K562 (cell line): ENCODE results near the gene RPTN. TPM values are rescaled to one million over a fixed set of nuclear protein-coding genes. Genes with fewer than 3 reads are reported as not detected.

Experiments used
- ATAC-seq: fragments of 200-7000 bp; cut with Tn5 transposase; 3 replicates; pipeline ENCODE4 v1.9.1; 2020; ENCODE audit warnings: moderate library complexity
- BruUV-seq: library from RNA; stranded (reverse); fragments of 400-500 nt; replicated peaks from 2 replicates; lab custom pipeline; 2021; lab: Mats Ljungman, UMichigan
- CTCF ChIA-PET: fragments of 300-600 bp; formaldehyde crosslinking; extraction: SDS; loops from one replicate; lab custom pipeline; 2021; ENCODE audit warnings: low intra/inter-chr PET ratio; lab: Yijun Ruan, JAX
- POLR2A ChIA-PET: fragments of 300-600, 350-650 bp; sonication (Branson Sonifier 250); formaldehyde crosslinking; extraction: SDS; loops from one replicate; lab custom pipeline; 2021; ENCODE audit warnings: antibody characterized with exemption, inconsistent platforms; lab: Yijun Ruan, JAX
- DNase-seq, 4 experiments: peaks; one replicate each; pipeline versions ENCODE4 v3.0.0 to v3.0.0-alpha.2; 2011 to 2018; ENCODE audit warnings: low spot score in 3 of 4, mixed read lengths in 3 of 4; ENCODE audit errors: extremely low read depth in 1 of 4
- FAIRE-seq: peaks from 2 replicates; lab custom pipeline; 2011; peaks lifted over from hg19 to GRCh38; lab: Jason Lieb, UNC
- H2AFZ ChIP-seq: 2 replicates; pipeline ENCODE4 v1.6.0; 2011; ENCODE audit warnings: low read depth, low read length, control low read depth, inconsistent platforms
- H3K27ac ChIP-seq: fragments of 200-600 bp; 3 replicates; pipeline ENCODE4 v1.8.0; 2011; ENCODE audit warnings: low read depth, mild to moderate bottlenecking, control low read depth, inconsistent platforms, low read length, moderate library complexity, mixed read lengths; ENCODE audit errors: extremely low read depth
- H3K27me3 ChIP-seq, 2 experiments: fragments of 300-600 bp in 1 of 2; 2 replicates in 1 of 2; 3 replicates in 1 of 2; pipeline versions ENCODE4 v1.6.0 to v1.8.0; 2011; ENCODE audit warnings: inconsistent platforms in 2 of 2, low read length in 2 of 2, mild to moderate bottlenecking in 1 of 2, mixed read lengths in 1 of 2, moderate library complexity in 1 of 2; ENCODE audit not compliant: control insufficient read depth in 2 of 2, insufficient read depth in 2 of 2
- H3K36me3 ChIP-seq: fragments of 300-600 bp; 3 replicates; pipeline ENCODE4 v1.8.0; 2011; ENCODE audit warnings: mild to moderate bottlenecking, low read length, inconsistent platforms; ENCODE audit not compliant: control insufficient read depth, insufficient read depth
- H3K4me1 ChIP-seq, 2 experiments: fragments of 200-600 bp in 1 of 2; replicated peaks in 1 of 2; 2 replicates in 1 of 2; 3 replicates in 1 of 2; pipeline versions ENCODE4 v1.5.1 to v1.8.0; 2011; ENCODE audit warnings: inconsistent platforms in 2 of 2, low read length in 2 of 2, mild to moderate bottlenecking in 1 of 2, mixed read lengths in 1 of 2, moderate library complexity in 1 of 2; ENCODE audit not compliant: control insufficient read depth in 2 of 2, insufficient read depth in 2 of 2
- H3K4me2 ChIP-seq: 2 replicates; pipeline ENCODE4 v1.6.1; 2011; ENCODE audit warnings: low read length, control low read depth, inconsistent platforms, mixed read lengths; ENCODE audit not compliant: insufficient read depth
- H3K4me3 ChIP-seq: fragments of 200-600 bp; sonication (generic), shearing (Covaris generic); 2 replicates; pipeline ENCODE4 v1.5.1; 2016; ENCODE audit warnings: control low read depth, inconsistent platforms
- H3K79me2 ChIP-seq: fragments of 200-600 bp; 3 replicates; pipeline ENCODE4 v1.8.0; 2011; ENCODE audit warnings: low read length, inconsistent platforms; ENCODE audit not compliant: control insufficient read depth, insufficient read depth
- H3K9ac ChIP-seq, 2 experiments: 2 replicates each; pipeline versions ENCODE4 v1.6.0 to v1.6.1; 2011; ENCODE audit warnings: low read depth in 2 of 2, low read length in 2 of 2, control low read depth in 1 of 2, inconsistent platforms in 1 of 2, mild to moderate bottlenecking in 1 of 2, mixed read lengths in 1 of 2; ENCODE audit not compliant: insufficient read depth in 1 of 2
- H3K9me1 ChIP-seq: one replicate; pipeline ENCODE4 v1.6.0; 2011; ENCODE audit warnings: inconsistent platforms, mild to moderate bottlenecking, low read length, moderate library complexity; ENCODE audit not compliant: control insufficient read depth, insufficient read depth
- H3K9me3 ChIP-seq: replicated peaks from 2 replicates; pipeline ENCODE4 v1.5.1; 2011; ENCODE audit warnings: low read depth, low read length, inconsistent platforms; ENCODE audit not compliant: control insufficient read depth, insufficient read depth
- H4K20me1 ChIP-seq: replicated peaks from 2 replicates; pipeline ENCODE4 v1.6.1; 2011; ENCODE audit warnings: low read length, inconsistent platforms, mixed read lengths; ENCODE audit not compliant: control insufficient read depth, insufficient read depth
- CBFB ChIP-seq: sonication (generic); formaldehyde crosslinking; IDR thresholded peaks from 2 replicates; pipeline ENCODE4 v1.4.0; 2020; ENCODE audit warnings: mild to moderate bottlenecking, missing genetic modification reagents
- ESRRB ChIP-seq: fragments of 250-450 bp; sonication (Bioruptor Pico); IDR thresholded peaks from 2 replicates; pipeline ENCODE4 v1.5.0; 2020; ENCODE audit warnings: mild to moderate bottlenecking, moderate library complexity, borderline replicate concordance
- HMGN3 ChIP-seq: IDR thresholded peaks from 2 replicates; pipeline ENCODE4 v1.6.1; 2011; ENCODE audit warnings: borderline replicate concordance, low read depth, mild to moderate bottlenecking, mixed read lengths, low read length; ENCODE audit not compliant: insufficient read length; ENCODE audit errors: extremely low read depth
- RBM34 ChIP-seq: fragments of 200-400 bp; formaldehyde crosslinking; IDR thresholded peaks from 2 replicates; pipeline ENCODE4 v1.6.1; 2018; ENCODE audit warnings: low read length, borderline replicate concordance; ENCODE audit not compliant: insufficient read depth
- ZNF224 ChIP-seq: sonication (generic); formaldehyde crosslinking; IDR thresholded peaks from 2 replicates; pipeline ENCODE4 v1.8.0; 2022; ENCODE audit warnings: mild to moderate bottlenecking, missing genetic modification reagents
- WGBS: fragments of 100-300 bp; shearing (Covaris generic); methylation state at CpG from one replicate; pipeline ENCODE4 v1.1.6; 2016; ENCODE audit warnings: low coverage, mixed read lengths; ENCODE audit not compliant: insufficient coverage; ENCODE audit errors: missing lambda C conversion rate; 5-methylcytosine and 5-hydroxymethylcytosine counted together
- in situ Hi-C: fragments of 300-500 bp; cut with MboI; formaldehyde crosslinking; loops from 4 replicates; pipeline ENCODE4 v1.15.0; 2018; ENCODE audit warnings: inconsistent platforms, mixed read lengths
- intact Hi-C: fragments of 100-400 bp; cut with micrococcal nuclease; formaldehyde crosslinking; loops from 2 replicates; pipeline ENCODE4 v1.14.2; 2022
- polyA plus RNA-seq, 8 experiments: library from polyadenylated mRNA; depleted of rRNA in 4 of 8; stranded (reverse) in 5 of 8; unstranded in 3 of 8; fragments of >200 nt; fragmentation: Nextera tagmentation in 2 of 8; fragmentation: Illumina TruSeq in 1 of 8; extraction: Ambion mirVana in 2 of 8; extraction: Trizol in 1 of 8; gene quantifications; 2 replicates each; pipeline versions ENCODE4 v1.2.1 to v1.2.3, GENCODE V29; 2011 to 2014; ENCODE audit warnings: inconsistent platforms in 1 of 8, missing spikeins in 1 of 8
- total RNA-seq, 7 experiments: library from RNA; depleted of rRNA in 6 of 7; stranded (reverse); fragments of >200 nt in 6 of 7; fragmentation: Illumina TruSeq in 2 of 7; extraction: Trizol in 2 of 7; gene quantifications; 2 replicates each; pipeline versions ENCODE4 v1.2.1 to v1.2.3, GENCODE V29; 2011 to 2021; ENCODE audit warnings: low replicate concordance in 1 of 7
- TF ChIP-seq, protein P1 (sequence below): fragments of 250-450 bp; sonication (Bioruptor Pico); IDR thresholded peaks from 2 replicates; pipeline ENCODE4 v1.4.0; 2020; ENCODE audit warnings: borderline replicate concordance
- TF ChIP-seq, protein P2 (sequence below): fragments of 450-650 bp; IDR thresholded peaks from 2 replicates; pipeline ENCODE4 v1.6.1; 2017; ENCODE audit warnings: antibody characterized with exemption, mild to moderate bottlenecking
- TF ChIP-seq, protein P3 (sequence below): IDR thresholded peaks from 3 replicates; pipeline ENCODE4 v1.6.1; 2011; ENCODE audit warnings: borderline replicate concordance, mild to moderate bottlenecking, moderate library complexity; ENCODE audit not compliant: insufficient read length; ENCODE audit errors: extremely low read depth

RPTN gene
- total and polyA plus RNA-seq, 9 of the 15 experiments (the other 6 are each of a cell fraction or from before 2014, with no cell fraction given), result not detected

DNA sequence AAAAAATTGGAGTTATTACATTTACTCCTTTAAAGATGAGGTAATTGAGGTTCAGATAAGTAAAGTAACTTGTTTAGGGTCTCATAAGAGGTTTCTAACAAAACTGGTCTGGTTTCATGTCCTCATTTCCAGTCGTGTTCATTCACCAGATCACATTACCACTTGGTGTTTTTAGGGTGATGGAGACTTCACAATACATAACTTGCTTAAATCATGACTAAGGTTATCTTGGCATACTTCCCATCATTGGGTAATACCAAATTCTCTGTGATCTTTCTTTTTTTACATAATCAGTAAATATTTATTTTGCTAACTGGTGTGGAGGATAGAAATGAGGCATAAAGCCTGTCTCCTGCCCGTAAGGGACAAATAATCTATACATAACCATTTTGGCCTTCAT is 31.6 kb upstream of the RPTN start:
- in situ Hi-C loops, result loop anchor here (5.0 kb wide), 1 partner anchor 252 kb away; no protein-coding TSS in a partner anchor
- no TSS peak for BruUV-seq

More for the DNA sequence above, 31.6 kb upstream of the RPTN start:
- intact Hi-C loops, result no loop called here
- no peak for DNase-seq
- no peak for ATAC-seq
- no peak for FAIRE-seq
- H3K4me3 ChIP-seq, result no peak overlapping the region
- POLR2A ChIA-PET, result no interaction called here
- H3K9me3 ChIP-seq, result no peaks in the 10 kb centered on the region
- H2AFZ ChIP-seq, result no peak overlapping the region
- no peak overlapping the region for H3K27ac ChIP-seq
- peaks cover 0 to 8% of the 10 kb centered on the region in 2 experiments; a peak in 1 of 5 replicates for H3K4me1 ChIP-seq
- H3K9me1 ChIP-seq, result no peaks in the 10 kb centered on the region
- WGBS, result 0% methylated on average over 2 of the region's 2 CpGs
- no peaks in the 10 kb centered on the region for H4K20me1 ChIP-seq
- no peaks in the 10 kb centered on the region for H3K27me3 ChIP-seq
- no peak overlapping the region for H3K9ac ChIP-seq
- TF ChIP-seq ZNF224 (no peak), RBM34 (no peak), HMGN3 (no peak), ESRRB (no peak), CBFB (CRISPR knock-in tag) (no peak)
- TF ChIP-seq, protein P1, sequence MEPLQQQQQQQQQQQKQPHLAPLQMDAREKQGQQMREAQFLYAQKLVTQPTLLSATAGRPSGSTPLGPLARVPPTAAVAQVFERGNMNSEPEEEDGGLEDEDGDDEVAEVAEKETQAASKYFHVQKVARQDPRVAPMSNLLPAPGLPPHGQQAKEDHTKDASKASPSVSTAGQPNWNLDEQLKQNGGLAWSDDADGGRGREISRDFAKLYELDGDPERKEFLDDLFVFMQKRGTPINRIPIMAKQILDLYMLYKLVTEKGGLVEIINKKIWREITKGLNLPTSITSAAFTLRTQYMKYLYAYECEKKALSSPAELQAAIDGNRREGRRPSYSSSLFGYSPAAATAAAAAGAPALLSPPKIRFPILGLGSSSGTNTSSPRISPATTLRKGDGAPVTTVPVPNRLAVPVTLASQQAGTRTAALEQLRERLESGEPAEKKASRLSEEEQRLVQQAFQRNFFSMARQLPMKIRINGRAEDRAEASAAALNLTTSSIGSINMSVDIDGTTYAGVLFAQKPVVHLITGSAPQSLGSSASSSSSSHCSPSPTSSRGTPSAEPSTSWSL (CRISPR knock-in tag), result no peak
- TF ChIP-seq, protein P2, sequence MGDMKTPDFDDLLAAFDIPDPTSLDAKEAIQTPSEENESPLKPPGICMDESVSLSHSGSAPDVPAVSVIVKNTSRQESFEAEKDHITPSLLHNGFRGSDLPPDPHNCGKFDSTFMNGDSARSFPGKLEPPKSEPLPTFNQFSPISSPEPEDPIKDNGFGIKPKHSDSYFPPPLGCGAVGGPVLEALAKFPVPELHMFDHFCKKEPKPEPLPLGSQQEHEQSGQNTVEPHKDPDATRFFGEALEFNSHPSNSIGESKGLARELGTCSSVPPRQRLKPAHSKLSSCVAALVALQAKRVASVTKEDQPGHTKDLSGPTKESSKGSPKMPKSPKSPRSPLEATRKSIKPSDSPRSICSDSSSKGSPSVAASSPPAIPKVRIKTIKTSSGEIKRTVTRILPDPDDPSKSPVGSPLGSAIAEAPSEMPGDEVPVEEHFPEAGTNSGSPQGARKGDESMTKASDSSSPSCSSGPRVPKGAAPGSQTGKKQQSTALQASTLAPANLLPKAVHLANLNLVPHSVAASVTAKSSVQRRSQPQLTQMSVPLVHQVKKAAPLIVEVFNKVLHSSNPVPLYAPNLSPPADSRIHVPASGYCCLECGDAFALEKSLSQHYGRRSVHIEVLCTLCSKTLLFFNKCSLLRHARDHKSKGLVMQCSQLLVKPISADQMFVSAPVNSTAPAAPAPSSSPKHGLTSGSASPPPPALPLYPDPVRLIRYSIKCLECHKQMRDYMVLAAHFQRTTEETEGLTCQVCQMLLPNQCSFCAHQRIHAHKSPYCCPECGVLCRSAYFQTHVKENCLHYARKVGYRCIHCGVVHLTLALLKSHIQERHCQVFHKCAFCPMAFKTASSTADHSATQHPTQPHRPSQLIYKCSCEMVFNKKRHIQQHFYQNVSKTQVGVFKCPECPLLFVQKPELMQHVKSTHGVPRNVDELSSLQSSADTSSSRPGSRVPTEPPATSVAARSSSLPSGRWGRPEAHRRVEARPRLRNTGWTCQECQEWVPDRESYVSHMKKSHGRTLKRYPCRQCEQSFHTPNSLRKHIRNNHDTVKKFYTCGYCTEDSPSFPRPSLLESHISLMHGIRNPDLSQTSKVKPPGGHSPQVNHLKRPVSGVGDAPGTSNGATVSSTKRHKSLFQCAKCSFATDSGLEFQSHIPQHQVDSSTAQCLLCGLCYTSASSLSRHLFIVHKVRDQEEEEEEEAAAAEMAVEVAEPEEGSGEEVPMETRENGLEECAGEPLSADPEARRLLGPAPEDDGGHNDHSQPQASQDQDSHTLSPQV, result no peak
- TF ChIP-seq, protein P3, sequence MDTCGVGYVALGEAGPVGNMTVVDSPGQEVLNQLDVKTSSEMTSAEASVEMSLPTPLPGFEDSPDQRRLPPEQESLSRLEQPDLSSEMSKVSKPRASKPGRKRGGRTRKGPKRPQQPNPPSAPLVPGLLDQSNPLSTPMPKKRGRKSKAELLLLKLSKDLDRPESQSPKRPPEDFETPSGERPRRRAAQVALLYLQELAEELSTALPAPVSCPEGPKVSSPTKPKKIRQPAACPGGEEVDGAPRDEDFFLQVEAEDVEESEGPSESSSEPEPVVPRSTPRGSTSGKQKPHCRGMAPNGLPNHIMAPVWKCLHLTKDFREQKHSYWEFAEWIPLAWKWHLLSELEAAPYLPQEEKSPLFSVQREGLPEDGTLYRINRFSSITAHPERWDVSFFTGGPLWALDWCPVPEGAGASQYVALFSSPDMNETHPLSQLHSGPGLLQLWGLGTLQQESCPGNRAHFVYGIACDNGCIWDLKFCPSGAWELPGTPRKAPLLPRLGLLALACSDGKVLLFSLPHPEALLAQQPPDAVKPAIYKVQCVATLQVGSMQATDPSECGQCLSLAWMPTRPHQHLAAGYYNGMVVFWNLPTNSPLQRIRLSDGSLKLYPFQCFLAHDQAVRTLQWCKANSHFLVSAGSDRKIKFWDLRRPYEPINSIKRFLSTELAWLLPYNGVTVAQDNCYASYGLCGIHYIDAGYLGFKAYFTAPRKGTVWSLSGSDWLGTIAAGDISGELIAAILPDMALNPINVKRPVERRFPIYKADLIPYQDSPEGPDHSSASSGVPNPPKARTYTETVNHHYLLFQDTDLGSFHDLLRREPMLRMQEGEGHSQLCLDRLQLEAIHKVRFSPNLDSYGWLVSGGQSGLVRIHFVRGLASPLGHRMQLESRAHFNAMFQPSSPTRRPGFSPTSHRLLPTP, result no peak
- CTCF ChIA-PET, result interaction anchor here (1.1 to 3.1 kb wide), 4 partner anchors 250 to 272 kb away, joined by 4 to 17 read pairs (median 5); no protein-coding TSS in a partner anchor
- no peak overlapping the region for H3K4me2 ChIP-seq
- no peaks in the 10 kb centered on the region for H3K36me3 ChIP-seq
- H3K79me2 ChIP-seq, result no peaks in the 10 kb centered on the region
